ENCODE data around the gene IL12RB2.

IL12RB2 gene

DNA sequence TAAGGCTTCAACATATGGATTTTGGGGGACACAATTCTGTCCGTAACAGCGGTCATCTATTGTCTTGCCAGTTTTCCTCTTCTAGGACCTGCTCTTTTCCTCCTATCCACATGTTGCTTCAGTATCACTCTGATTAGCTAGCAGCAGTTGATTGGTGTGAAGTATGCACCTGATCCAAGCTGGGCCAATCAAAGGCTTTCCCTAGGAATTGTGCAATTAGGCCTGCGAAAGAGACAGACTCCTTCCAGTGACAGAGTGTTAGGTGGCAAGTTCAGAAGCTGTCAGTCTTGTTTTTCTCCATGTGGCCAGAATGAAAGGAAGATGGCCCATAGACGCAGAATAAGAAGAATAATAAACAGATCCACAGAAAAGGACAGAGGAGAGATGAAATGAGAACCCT is 34.1 kb upstream of the IL12RB2 start:
- Histone ChIP-seq H3K79me2 (ENCODE audit: low read length) (no peaks in the 10 kb centered on the region), H3K27ac (ENCODE audit: low read length) (no peak overlapping the region), H3K4me3 (ENCODE audit: low read length) (no peak overlapping the region), H3K9me3 (ENCODE audit: insufficient read depth, low read length) (no peaks in the 10 kb centered on the region), H3K27me3 (ENCODE audit: low read depth, low read length) (no peaks in the 10 kb centered on the region), H2AFZ (ENCODE audit: low read depth, low read length) (no peak overlapping the region), H3K4me1 (ENCODE audit: low read length) (no peaks in the 10 kb centered on the region), H3K4me2 (ENCODE audit: low read length) (no peak overlapping the region), H4K20me1 (ENCODE audit: insufficient read depth, low read length) (no peaks in the 10 kb centered on the region), H3K9ac (ENCODE audit: low read length) (no peak overlapping the region), H3K36me3 (replicated peaks; ENCODE audit: low read depth, low read length) (no peaks in the 10 kb centered on the region)
- TF ChIP-seq, protein P1, sequence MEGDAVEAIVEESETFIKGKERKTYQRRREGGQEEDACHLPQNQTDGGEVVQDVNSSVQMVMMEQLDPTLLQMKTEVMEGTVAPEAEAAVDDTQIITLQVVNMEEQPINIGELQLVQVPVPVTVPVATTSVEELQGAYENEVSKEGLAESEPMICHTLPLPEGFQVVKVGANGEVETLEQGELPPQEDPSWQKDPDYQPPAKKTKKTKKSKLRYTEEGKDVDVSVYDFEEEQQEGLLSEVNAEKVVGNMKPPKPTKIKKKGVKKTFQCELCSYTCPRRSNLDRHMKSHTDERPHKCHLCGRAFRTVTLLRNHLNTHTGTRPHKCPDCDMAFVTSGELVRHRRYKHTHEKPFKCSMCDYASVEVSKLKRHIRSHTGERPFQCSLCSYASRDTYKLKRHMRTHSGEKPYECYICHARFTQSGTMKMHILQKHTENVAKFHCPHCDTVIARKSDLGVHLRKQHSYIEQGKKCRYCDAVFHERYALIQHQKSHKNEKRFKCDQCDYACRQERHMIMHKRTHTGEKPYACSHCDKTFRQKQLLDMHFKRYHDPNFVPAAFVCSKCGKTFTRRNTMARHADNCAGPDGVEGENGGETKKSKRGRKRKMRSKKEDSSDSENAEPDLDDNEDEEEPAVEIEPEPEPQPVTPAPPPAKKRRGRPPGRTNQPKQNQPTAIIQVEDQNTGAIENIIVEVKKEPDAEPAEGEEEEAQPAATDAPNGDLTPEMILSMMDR (IDR thresholded peaks at IDR 0.05; ENCODE audit: low read depth, low read length) = no peak
- TF ChIP-seq EZH2phosphoT487 (IDR thresholded peaks at IDR 0.05; ENCODE audit: low read depth) = no peak

- TF ChIP-seq, protein P1 (IDR thresholded peaks at IDR 0.05; ENCODE audit: low read depth, low read length) = no peak
- TF ChIP-seq EZH2phosphoT487 (IDR thresholded peaks at IDR 0.05; ENCODE audit: low read depth) = no peak
- H3K4me1 ChIP-seq (ENCODE audit: low read length) = no peaks in the 10 kb centered on the region
- no peaks in the 10 kb centered on the region for H3K27me3 ChIP-seq (ENCODE audit: low read depth, low read length)
Measured at GRCh38 chr1:67274623-67275325, 32.9 kb upstream of the IL12RB2 start.

GRCh38 chr1:67280696-67281095 is 27.0 kb upstream of the IL12RB2 start:
- TF ChIP-seq EZH2phosphoT487 (IDR thresholded peaks at IDR 0.05; ENCODE audit: low read depth) = no peak
- TF ChIP-seq, protein P1 (IDR thresholded peaks at IDR 0.05; ENCODE audit: low read depth, low read length) = no peak
- H3K9me3 ChIP-seq (ENCODE audit: insufficient read depth, low read length) = no peaks in the 10 kb centered on the region
- no peak overlapping the region for H3K27ac ChIP-seq (ENCODE audit: low read length)
- H3K4me3 ChIP-seq (ENCODE audit: low read length) = no peak overlapping the region
- no peak overlapping the region for H3K4me2 ChIP-seq (ENCODE audit: low read length)
- H3K9ac ChIP-seq (ENCODE audit: low read length) = no peak overlapping the region
- H3K36me3 ChIP-seq (replicated peaks; ENCODE audit: low read depth, low read length) = no peaks in the 10 kb centered on the region
- H2AFZ ChIP-seq (ENCODE audit: low read depth, low read length) = no peak overlapping the region
- no peaks in the 10 kb centered on the region for H3K79me2 ChIP-seq (ENCODE audit: low read length)
- H3K4me1 ChIP-seq (ENCODE audit: low read length) = no peaks in the 10 kb centered on the region
- no peaks in the 10 kb centered on the region for H4K20me1 ChIP-seq (ENCODE audit: insufficient read depth, low read length)
- H3K27me3 ChIP-seq (ENCODE audit: low read depth, low read length) = no peaks in the 10 kb centered on the region

More at GRCh38 chr1:67274623-67275325, 32.9 kb upstream of the IL12RB2 start:
- no peaks in the 10 kb centered on the region for H3K9me3 ChIP-seq (ENCODE audit: insufficient read depth, low read length)
- no peak overlapping the region for H3K9ac ChIP-seq (ENCODE audit: low read length)
- H4K20me1 ChIP-seq (ENCODE audit: insufficient read depth, low read length) = no peaks in the 10 kb centered on the region
- no peak overlapping the region for H3K4me3 ChIP-seq (ENCODE audit: low read length)
- H2AFZ ChIP-seq (ENCODE audit: low read depth, low read length) = no peak overlapping the region
- no peak overlapping the region for H3K4me2 ChIP-seq (ENCODE audit: low read length)
- no peaks in the 10 kb centered on the region for H3K36me3 ChIP-seq (replicated peaks; ENCODE audit: low read depth, low read length)
- H3K27ac ChIP-seq (ENCODE audit: low read length) = no peak overlapping the region
- no peaks in the 10 kb centered on the region for H3K79me2 ChIP-seq (ENCODE audit: low read length)

DNA sequence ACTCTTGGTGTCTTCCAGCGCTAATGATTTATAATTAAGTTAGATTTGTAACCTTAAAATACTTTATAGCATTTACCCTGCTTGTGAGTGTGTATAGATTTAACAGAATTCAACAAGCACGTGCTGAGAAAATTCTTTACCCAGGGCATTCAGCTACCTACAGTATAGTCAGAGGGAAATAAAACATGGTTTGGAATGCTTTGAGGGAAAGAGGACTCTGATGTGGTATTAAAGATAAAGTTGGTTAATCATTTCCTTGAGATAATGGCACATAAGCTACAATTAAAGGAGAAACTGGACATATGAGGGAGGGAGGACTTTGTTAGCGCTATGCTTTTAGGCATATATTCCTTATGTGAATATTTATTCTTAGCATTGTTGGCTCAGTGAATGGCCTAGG is 26.4 kb upstream of the IL12RB2 start:
- Histone ChIP-seq H3K9me3 (ENCODE audit: insufficient read depth, low read length) (no peaks in the 10 kb centered on the region), H3K9ac (ENCODE audit: low read length) (no peak overlapping the region), H3K36me3 (replicated peaks; ENCODE audit: low read depth, low read length) (no peaks in the 10 kb centered on the region), H3K27me3 (ENCODE audit: low read depth, low read length) (no peaks in the 10 kb centered on the region), H3K4me3 (ENCODE audit: low read length) (no peak overlapping the region), H3K4me2 (ENCODE audit: low read length) (no peak overlapping the region), H3K4me1 (ENCODE audit: low read length) (no peaks in the 10 kb centered on the region), H2AFZ (ENCODE audit: low read depth, low read length) (no peak overlapping the region), H4K20me1 (ENCODE audit: insufficient read depth, low read length) (no peaks in the 10 kb centered on the region), H3K79me2 (ENCODE audit: low read length) (no peaks in the 10 kb centered on the region), H3K27ac (ENCODE audit: low read length) (no peak overlapping the region)
- TF ChIP-seq, protein P1 (IDR thresholded peaks at IDR 0.05; ENCODE audit: low read depth, low read length) = no peak
- no peak for TF ChIP-seq EZH2phosphoT487 (IDR thresholded peaks at IDR 0.05; ENCODE audit: low read depth)
